Left ventricle myocardium superior (tissue), 1 donor: ENCODE data around the gene SYNE1. TPM values are rescaled to one million over a fixed set of nuclear protein-coding genes. Genes with fewer than 3 reads are reported as not detected.
"Not testable (repeated sequence)": the region's sequence is repeated elsewhere in the genome, so short reads cannot be mapped to it uniquely, and the experiment has no call there.

Experiments used
- ATAC-seq: fragments of 200-7000 bp; cut with Tn5 transposase; one replicate; pipeline ENCODE4 v1.9.1; 2020; ENCODE audit warnings: mild to moderate bottlenecking, moderate library complexity
- DNase-seq: peaks from one replicate; pipeline ENCODE4 v3.0.0-alpha.2; 2020
- intact Hi-C: fragments of 100-400 bp; cut with micrococcal nuclease; formaldehyde crosslinking; loops from one replicate; pipeline ENCODE4 v1.11.0; 2022
- total RNA-seq: library from RNA; stranded (reverse); fragmentation: NEBNext Ultra II Directional; extraction: Animal tissue kit (Norgen Biotek cat#: 25700); gene quantifications from one replicate; pipeline ENCODE4 v1.2.1, GENCODE V29; 2021
- donor health status: DM: no; HTN: yes; CAD: no; lungs with severe emphysema.

Gene SYNE1
- total RNA-seq, 1 donor from 2014 or later, result 80.8 TPM

DNA sequence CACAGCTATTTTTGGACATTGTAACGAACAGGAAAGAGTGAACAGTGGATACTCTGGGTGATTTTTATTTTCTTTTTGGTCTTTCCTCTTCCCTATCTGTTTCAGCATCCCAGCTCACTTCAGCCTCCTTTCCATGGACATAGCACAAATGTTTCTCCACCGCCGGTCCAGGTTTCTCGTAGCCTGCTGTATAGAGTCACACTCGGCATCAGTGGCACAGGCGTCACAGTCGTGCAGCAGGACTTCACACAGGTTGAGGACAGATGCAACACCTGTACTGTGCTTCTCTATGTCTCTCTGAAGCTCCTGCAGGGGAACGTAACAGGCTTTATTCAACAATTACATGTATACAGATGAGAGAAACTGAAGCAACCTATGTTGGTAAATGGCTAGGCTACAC is 481.4 kb downstream of the SYNE1 start:
- DNase-seq (no peak), ATAC-seq (no peak)
- intact Hi-C loops, result loop anchor here (10.0 kb wide), 1 partner anchor 49 kb away; no protein-coding TSS in a partner anchor

DNA sequence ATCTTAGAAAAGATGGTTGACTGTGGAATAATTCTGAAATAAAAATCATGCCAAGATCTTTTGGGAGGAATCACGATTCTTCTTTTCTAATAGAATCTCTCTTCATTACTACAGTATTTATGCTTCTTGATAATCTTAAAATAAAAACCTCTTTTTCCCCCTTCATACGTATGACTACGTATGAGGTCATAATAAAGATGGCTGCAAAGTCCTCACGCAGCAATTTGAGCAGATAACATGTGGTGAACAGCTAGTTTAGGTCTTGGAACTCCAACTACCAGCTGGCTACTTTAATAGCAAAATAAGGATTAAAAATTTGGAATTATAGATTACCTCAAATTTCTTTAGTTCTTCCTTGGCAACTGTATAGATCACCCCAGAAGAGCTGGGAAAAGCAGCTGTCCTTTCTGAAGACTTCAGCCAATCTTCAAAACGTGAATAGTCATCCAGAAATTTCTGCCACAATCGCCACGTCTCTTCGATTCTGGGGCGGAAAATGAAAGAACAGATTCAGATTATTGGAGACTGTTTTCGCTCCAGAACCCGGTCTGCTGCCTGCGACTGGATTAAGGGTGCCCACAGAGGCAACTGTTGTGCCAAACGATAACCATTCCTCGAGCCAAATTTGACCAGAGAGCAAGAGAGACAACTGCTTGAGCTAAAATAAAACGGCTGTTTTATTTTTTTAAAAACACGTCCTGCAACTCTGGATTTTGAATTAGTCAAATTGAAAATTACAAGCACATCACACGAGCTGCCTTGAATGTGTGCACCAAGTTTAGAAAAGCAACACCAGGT is 482.4 kb downstream of the SYNE1 start:
- ATAC-seq, result no peak
- DNase-seq, result no peak
- intact Hi-C loops, result loop anchor here (10.0 kb wide), 1 partner anchor 50 kb away; no protein-coding TSS in a partner anchor

DNA sequence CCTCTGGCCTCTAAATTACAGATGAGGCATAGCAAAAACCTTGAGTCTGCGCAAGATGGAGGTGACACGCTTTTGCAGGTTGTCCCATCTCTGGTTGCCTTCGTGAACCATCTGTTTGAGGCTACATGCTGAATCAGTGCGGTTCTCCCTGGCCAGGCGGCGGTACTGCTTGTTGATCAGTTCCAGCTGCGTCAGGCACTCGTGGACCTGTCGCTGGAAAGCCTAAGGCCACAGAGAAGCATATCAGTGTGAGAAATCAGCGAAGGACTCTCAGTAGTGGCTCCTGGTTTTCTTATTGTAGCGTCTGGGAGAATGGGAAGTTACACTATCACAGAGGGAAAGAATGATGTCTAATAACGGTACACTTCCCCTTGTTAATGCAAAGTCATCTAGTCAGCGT is 485.2 kb downstream of the SYNE1 start:
- DNase-seq (no peak), ATAC-seq (no peak)
- intact Hi-C loops, result loop anchor here (10.0 kb wide), 1 partner anchor 53 kb away; no protein-coding TSS in a partner anchor

DNA sequence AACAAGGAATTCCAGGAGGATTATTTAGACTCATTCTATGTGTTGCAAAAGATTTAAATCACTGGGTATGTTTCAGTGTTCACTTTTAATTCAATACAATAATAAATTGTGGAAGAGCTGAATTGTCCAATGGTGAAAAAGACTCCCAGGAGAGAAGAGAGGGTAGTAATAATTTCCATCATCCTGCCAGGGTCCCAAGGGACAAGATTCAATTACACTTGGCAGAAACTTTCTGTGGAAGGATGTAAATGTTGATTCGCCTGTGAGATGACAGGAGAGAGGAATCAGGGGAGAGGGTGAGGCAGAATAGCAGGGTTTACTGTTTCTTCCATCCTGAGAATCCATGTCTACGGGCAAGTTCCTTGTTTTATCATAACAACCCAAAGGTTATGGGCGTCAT is 487.0 kb downstream of the SYNE1 start:
- ATAC-seq (no peak), DNase-seq (no peak)
- intact Hi-C loops, result loop anchor here (10.0 kb wide), 1 partner anchor 55 kb away; no protein-coding TSS in a partner anchor

DNA sequence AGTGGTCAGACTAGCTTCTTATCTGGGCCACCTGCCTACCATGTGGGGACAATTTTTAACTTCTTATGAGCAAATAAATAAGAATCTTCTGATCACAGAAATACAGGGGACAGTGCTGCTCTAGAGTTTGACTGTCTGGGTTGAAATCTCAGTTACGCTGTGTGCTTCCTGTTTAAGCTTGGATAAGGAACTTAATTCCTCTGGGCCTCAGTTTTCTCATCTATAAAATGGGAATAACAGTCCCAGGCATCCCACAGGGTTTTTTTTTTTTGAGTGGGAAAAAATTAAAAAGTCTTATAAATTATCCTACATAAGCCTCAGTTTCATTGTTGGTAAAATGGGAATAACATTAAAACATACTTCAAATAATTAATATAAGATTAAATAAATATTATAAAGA is 488.8 kb downstream of the SYNE1 start:
- intact Hi-C loops, result no loop called here
- ATAC-seq (no peak), DNase-seq (no peak)

DNA sequence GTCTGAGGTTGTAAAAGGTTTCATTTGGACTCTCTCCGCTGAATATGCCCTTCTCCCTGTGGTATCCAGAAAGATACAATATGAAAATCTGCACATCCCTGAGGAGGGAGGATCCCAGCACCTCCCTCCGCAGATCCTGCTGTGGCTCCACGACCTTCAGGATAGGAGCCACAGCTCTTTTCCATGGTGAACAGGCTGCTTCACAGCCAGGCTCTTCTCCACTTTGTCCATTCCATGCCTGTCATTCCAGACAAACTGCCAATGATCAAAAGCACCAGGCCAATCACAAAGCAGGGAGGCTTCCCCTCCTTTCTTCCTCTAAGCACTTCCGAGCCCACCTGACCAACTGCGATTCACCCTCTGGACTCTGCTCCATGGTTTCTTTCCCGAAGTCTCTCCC is 489.9 kb downstream of the SYNE1 start:
- intact Hi-C loops, result no loop called here
- DNase-seq (no peak), ATAC-seq (peak; percentile 62)

DNA sequence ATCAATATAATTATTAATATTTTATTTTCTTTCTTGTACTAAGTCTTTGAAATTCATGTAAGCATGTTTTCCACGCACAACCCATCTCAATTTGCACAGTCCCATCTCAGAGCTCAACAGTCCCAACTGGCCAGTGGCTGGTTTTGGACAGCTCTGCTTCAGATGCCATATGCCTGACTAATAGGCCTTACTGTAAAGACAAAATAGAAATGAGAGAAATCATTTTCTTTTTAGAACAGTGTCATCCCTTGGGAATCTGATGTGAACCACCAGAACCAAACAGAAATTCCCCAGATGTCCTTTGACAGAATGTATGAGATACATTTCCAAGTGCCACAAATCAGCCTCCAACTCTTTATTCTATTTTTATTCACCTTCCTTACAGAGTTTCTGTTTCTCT is 490.8 kb downstream of the SYNE1 start:
- no peak for DNase-seq
- peak; percentile 46 for ATAC-seq
- intact Hi-C loops, result no loop called here

DNA sequence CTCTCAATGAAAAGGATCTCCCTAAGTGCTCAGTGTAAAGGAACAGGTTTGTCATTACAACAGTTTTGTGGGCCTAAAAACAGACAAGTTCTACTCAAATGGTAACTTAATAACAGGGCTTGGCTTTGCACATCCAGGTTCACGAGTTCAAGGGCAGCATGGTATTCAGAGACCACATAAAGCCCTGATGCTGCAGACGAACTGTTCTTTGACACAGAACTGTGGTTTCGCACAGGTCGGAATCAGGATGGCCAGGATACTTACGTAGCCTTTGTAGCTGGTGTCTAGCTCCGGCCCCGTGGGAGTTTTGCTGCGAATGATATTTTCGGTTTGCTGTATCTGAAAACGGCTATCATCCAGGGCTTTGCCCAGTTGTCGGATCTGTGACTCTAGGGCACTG is 493.8 kb downstream of the SYNE1 start:
- DNase-seq, result no peak
- intact Hi-C loops, result no loop called here
- no peak for ATAC-seq

DNA sequence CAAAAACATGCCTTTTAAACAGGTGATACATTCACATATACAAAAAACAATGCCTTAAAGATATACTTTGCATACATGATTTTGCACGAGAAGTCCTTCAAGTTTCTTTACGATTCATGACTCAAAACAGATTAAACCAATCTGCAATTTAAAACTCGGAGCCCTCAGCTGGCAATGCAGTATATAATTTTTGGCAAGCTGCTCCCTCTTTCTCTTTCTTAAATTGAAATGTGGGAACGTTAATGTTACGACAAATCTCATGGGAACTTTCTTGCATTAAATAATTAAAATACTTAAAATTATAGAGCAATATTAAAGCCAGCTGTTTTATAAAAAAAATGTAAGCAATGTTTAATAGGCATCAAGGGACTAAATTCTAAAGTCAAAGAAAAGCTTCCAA is 495.1 kb downstream of the SYNE1 start:
- DNase-seq (no peak), ATAC-seq (no peak)
- intact Hi-C loops, result no loop called here

DNA sequence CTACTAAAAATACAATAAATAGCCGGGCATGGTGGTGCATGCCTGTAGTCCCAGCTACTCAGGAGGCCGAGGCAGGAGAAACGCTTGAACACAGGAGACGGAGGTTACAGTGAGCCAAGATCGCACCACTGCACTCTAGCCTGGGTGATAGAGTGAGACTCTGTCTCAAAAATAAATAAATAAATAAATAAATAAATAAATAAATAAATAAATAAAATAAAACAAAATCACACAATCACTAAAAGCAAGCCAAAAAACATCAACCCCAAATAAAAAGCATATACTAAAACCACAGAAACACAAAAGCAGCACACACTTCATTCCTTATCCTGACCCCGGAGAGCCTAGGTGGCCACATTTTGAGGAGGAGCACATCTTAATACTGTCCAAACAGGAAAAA is 498.8 kb downstream of the SYNE1 start:
- DNase-seq, ATAC-seq: not testable (repeated sequence)
- intact Hi-C loops, result loop anchor here (10.0 kb wide), 1 partner anchor 196 kb away; no protein-coding TSS in a partner anchor

DNA sequence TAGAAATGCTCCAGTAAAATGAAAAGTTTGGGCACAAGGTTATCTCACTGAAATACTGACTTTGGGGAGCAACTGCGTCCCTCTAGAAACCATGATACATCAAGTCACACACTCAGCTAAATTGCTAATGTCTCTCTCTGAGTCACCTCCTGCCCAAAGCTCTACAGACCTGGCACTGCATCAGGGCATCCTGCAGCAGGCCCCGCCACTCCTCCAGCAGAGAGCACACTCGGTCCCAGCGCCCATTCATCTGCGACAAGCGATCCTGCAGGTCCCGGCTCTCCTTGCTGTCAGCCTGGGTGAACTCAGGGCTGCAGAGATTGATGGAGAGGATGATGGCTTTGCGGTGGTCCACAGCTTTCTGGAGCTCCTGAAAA is 500.7 kb downstream of the SYNE1 start:
- DNase-seq, result no peak
- intact Hi-C loops, result loop anchor here (10.0 kb wide), 1 partner anchor 198 kb away; no protein-coding TSS in a partner anchor
- no peak for ATAC-seq

DNA sequence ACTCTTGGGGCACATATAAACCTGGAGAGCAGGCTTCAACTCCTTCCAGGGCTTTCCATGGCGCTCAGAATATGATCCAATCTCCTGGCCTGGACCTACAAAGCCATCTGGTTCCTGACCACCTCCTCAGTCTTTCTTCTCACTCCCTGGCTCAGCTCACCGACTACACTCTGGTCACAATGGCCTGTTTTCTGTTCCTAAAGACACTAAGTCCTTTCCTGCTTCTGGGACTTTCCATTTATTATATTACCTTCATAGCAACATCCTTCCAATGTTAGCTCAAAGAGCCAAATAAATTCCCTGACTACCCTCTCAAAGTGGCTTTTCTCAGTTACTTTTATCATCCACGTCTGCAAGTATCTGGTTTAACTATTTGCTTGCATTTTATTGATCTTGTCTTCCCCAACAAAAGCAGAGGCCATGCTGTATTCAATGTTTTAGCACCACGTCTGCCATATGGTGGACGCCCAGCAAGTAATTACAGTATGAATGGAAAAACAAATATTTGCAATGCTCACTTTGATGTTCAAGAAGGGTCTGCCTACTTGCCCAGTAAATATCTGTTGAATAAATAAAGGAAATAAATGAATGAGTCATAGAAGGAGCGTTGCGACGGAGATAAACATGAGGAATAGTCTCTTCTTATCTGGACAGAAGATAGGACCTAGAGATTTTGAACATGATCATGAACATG is 501.3 kb downstream of the SYNE1 start:
- DNase-seq (no peak), ATAC-seq (no peak)
- intact Hi-C loops, result loop anchor here (10.0 kb wide), 1 partner anchor 199 kb away; no protein-coding TSS in a partner anchor

DNA sequence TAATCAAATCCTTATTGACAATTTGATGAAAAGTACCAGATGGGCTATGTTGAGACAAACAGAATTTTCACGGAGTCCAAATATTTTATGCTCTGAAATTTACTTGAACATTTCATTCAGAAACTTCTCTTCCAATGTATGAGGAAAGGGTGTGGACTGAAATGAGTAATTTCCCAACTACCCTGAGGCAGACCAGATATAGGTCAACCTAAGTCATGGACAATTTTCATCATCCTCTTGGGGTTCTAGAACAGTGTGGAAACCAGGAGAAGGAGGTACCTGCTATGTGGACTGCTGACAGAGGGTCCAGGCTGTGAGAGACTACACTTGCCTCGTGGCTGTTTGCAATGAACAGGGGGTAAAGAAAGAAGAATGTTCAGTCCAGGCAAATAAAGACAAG is 506.7 kb downstream of the SYNE1 start:
- intact Hi-C loops, result loop anchor here (10.0 kb wide), 1 partner anchor 204 kb away; no protein-coding TSS in a partner anchor
- ATAC-seq (peak; percentile 55), DNase-seq (no peak)

DNA sequence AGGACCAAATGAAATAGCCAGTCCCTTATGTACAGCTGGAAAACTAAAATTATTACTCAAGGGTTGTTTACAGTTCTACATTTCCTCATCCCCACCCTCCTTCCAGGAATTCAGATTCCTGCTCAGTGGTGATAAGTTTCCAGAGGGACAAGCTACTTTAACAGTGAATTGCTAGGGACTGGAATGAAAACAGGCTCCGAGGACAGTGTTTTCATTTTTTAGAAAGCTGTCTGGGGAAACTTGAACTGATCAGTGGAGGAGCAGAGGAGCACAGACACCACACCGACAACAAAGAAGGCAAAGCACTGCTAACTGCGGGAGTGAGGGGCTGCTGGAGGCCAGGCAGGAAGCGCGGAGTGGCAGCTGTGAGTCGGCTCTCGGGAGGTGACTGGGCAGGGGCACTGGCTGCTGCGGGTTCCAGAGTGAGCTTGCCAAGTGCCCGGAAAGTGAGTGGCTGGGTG is 507.4 kb downstream of the SYNE1 start:
- DNase-seq (peak; percentile 47), ATAC-seq (peak; percentile 82)
- intact Hi-C loops, result loop anchor here (10.0 kb wide), 2 partner anchors 205 to 445 kb away; no protein-coding TSS in a partner anchor

DNA sequence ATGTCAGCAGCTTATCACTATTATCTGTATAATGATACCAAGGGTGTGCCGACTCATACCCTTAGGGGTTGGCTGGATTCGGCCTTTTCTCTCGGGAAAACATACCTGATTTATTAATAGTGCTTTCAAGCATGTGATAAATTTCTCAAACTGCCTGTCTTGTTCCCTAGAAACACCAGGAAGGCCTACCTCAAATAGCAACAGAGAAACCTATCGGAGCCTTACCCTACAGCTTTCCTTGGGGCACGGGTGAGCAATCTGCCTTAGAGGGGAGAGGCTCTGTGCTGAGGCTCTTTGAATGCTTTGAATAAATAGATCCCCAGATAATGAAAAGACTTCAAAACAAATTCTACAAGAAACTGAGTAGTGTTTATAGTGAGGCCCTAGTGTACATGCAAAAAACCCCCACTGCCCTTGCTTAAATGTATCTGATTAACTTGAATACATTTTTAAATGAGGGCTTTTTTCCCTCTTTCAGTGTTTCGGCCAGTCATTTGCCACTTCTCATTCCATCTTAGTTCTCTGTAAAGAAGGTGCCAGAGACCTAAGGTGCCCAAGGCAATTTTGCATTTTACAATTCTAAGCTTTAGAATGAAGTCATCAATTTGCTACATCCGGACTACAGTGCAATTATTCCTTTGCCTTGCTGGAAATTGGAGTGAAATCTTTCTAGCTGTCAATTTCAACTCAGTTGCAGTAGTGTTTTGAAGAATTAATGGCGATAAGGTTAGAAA is 509.6 kb downstream of the SYNE1 start:
- intact Hi-C loops, result loop anchor here (10.0 kb wide), 1 partner anchor 443 kb away; no protein-coding TSS in a partner anchor
- DNase-seq, result no peak
- ATAC-seq, result peak; percentile 11

DNA sequence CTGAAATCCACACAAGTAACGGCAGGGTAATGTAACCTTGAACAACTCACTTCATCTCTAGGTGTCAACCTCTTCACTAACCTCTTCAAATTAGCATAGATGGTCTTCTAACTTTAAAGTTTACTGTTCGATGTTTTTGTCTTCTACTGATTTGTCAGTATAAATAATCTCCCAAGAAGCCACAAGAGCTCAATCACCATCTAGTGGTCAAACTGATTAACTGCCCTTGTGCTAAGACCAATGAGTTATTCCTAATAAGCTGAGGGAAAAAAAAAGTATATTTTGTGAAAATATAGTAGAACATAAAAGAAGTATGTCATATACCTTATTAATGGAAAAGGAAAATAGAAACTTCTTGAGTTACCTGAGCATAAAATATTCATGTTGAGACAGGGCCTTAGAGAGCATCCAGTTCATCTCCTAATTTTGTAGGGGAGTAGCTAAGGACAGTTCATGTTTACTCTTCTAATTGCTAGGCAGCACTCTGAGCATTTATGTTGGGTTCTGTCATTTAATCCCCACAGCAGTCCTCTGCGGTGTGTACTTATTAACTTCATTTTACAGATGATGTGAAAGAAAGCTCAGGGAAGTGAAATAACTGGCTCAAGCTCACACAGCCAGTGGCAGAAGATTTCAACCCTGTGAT is 512.6 kb downstream of the SYNE1 start:
- peak; percentile 46 for ATAC-seq
- DNase-seq, result no peak
- intact Hi-C loops, result loop anchor here (5.0 to 10.0 kb wide), 2 partner anchors 357 to 440 kb away; no protein-coding TSS in a partner anchor

DNA sequence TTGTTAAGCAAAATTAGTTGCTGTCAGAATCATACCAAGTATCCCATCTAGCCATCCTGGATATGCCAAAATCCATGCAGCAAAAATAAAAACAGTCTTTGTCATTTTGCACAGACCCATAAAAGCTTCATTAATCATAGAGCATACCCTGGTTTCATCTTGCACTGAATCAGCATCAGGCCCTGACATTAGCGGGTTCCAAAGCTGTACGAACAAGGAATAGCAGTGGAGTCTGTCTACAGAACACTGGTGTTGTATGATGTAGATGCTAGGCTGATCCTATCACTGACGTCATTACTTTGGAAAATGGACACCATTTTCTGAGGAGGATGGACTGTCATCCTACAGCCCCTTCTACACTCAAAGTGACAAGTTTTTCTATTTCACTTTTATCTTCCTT is 514.1 kb downstream of the SYNE1 start:
- intact Hi-C loops, result loop anchor here (5.0 to 10.0 kb wide), 2 partner anchors 356 to 438 kb away; no protein-coding TSS in a partner anchor
- no peak for ATAC-seq
- DNase-seq, result no peak

DNA sequence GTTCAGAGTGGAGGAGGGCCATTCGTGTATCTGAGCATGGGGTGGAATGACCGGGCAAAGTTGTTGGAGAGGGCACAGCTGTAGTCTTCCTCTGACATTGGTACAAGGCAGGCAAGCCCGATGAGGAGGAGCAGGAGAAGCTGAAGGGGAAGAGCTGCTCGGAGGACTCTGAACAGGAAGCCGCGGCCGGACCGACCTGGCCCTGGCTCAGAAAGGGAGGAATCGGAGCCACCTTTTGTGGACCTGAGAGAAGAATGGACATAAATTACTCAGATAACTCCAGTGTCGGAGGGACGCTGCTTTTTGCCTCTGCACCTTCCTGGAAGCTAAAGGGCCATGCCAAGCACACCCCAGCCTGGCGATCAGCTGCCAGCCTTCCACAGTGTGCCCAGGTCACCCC is 514.7 kb downstream of the SYNE1 start:
- ATAC-seq (peak; percentile 12), DNase-seq (no peak)
- intact Hi-C loops, result loop anchor here (5.0 to 10.0 kb wide), 2 partner anchors 355 to 438 kb away; no protein-coding TSS in a partner anchor
